ENCODE measurements around the gene SYN1.

DNA sequence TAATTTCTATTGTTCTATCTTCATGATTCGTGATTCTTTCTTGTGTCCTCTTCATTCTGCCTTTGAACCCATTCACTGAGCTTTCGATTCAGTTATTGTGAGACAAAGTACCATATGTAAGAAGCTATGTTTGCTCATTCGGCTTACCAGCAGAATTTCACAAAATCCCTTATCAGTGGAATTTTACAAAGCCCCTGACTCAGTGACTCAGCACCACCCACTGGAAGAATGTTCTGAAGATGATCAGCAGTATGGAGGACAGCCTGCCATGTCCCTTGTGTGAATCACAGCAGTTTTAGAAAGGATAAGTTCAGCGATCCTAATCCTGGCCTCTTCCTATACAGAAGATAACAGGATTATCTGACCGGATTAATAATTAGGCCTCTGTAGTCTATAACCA lies 45.1 kb upstream of the SYN1 start:
- no peak for TF ChIP-seq CTCF (IDR thresholded peaks at IDR 0.05; ENCODE audit: insufficient read depth, low read length, poor library complexity, severe bottlenecking)
- no peak for TF ChIP-seq EZH2phosphoT487 (conservative IDR thresholded peaks at IDR 0.05; ENCODE audit: low read length)

All from SU-DHL-6 (cell line).